Activated T-cell treated with anti-CD3 and anti-CD28 coated beads for 1 hour (primary cell): Measurements from ENCODE around the gene RERE.

ENCODE experiments used
- DNase-seq: peaks from one replicate; pipeline ENCODE4 v3.0.0-alpha.2; 2020; ENCODE audit warnings: low read depth

Gene RERE

GRCh38 chr1:8571200-8571984 is 246.0 kb downstream of the RERE start:
- DNase-seq: no peak

GRCh38 chr1:8570465-8570864 is 247.0 kb downstream of the RERE start:
- no peak for DNase-seq

GRCh38 chr1:8569242-8569641 is 248.2 kb downstream of the RERE start:
- DNase-seq: no peak

- no peak for DNase-seq
Observed at GRCh38 chr1:8568837-8569236, 248.6 kb downstream of the RERE start.

- no peak for DNase-seq
Observed at GRCh38 chr1:8567146-8567545, 250.3 kb downstream of the RERE start.

- no peak for DNase-seq
Observed at GRCh38 chr1:8565802-8566201, 251.6 kb downstream of the RERE start.

GRCh38 chr1:8563944-8564537 is 253.4 kb downstream of the RERE start:
- no peak for DNase-seq

- DNase-seq: no peak
Observed at GRCh38 chr1:8562881-8563865, 254.3 kb downstream of the RERE start.

- no peak for DNase-seq
Observed at GRCh38 chr1:8562222-8562621, 255.2 kb downstream of the RERE start.

- no peak for DNase-seq
Observed at GRCh38 chr1:8560611-8561544, 256.6 kb downstream of the RERE start.

GRCh38 chr1:8560035-8560434 is 257.4 kb downstream of the RERE start:
- DNase-seq: no peak

GRCh38 chr1:8555582-8555981 is 261.9 kb downstream of the RERE start:
- no peak for DNase-seq

- no peak for DNase-seq
Observed at GRCh38 chr1:8554956-8555534, 262.4 kb downstream of the RERE start.

GRCh38 chr1:8552820-8553397 is 264.5 kb downstream of the RERE start:
- no peak for DNase-seq

GRCh38 chr1:8551613-8552489 is 265.6 kb downstream of the RERE start:
- DNase-seq: no peak

GRCh38 chr1:8551057-8551456 is 266.4 kb downstream of the RERE start:
- no peak for DNase-seq

GRCh38 chr1:8547791-8548190 is 269.6 kb downstream of the RERE start:
- DNase-seq: no peak

GRCh38 chr1:8545078-8545477 is 272.4 kb downstream of the RERE start:
- DNase-seq: no peak

GRCh38 chr1:8544644-8545043 is 272.8 kb downstream of the RERE start:
- DNase-seq: no peak

GRCh38 chr1:8543965-8544364 is 273.5 kb downstream of the RERE start:
- DNase-seq: no peak
